Astrocyte (in vitro differentiated cells and primary cell): ENCODE data around the gene IGSF23.

ENCODE experiments used
- EZH2 ChIP-seq: IDR thresholded peaks from 2 replicates; pipeline ENCODE4 v1.6.1; 2012; ENCODE audit warnings: mild to moderate bottlenecking, low read length, inconsistent platforms; ENCODE audit not compliant: insufficient read depth
- TF ChIP-seq, protein P1 (sequence below): IDR thresholded peaks from 2 replicates; pipeline ENCODE4 v1.5.1; 2011; ENCODE audit warnings: low read depth, mild to moderate bottlenecking, inconsistent platforms, low read length, moderate library complexity; ENCODE audit not compliant: insufficient read depth

DNA sequence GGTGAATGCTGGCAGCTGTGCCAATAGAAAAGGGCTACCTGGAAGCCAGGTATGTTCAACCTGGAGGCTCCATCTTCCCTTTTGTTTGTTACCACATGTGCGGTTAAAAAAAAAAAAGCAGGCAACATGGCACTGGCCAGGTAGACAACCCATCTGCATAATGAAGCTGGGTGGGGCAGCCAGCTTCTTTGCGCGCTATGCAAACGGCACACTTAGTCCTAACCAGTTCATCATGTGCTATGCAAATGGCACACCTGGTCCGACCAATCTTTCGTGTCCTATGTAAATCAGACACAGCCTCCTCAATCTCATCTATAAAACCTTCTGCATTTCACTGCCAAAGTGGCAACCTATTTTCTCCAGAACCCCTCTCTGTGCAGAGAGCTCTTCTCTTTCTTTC, 11.3 kb upstream of the IGSF23 start:
- TF ChIP-seq, protein P1, sequence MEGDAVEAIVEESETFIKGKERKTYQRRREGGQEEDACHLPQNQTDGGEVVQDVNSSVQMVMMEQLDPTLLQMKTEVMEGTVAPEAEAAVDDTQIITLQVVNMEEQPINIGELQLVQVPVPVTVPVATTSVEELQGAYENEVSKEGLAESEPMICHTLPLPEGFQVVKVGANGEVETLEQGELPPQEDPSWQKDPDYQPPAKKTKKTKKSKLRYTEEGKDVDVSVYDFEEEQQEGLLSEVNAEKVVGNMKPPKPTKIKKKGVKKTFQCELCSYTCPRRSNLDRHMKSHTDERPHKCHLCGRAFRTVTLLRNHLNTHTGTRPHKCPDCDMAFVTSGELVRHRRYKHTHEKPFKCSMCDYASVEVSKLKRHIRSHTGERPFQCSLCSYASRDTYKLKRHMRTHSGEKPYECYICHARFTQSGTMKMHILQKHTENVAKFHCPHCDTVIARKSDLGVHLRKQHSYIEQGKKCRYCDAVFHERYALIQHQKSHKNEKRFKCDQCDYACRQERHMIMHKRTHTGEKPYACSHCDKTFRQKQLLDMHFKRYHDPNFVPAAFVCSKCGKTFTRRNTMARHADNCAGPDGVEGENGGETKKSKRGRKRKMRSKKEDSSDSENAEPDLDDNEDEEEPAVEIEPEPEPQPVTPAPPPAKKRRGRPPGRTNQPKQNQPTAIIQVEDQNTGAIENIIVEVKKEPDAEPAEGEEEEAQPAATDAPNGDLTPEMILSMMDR = no peak
- TF ChIP-seq EZH2 = no peak
